Measurements from ENCODE around the gene CNR2.

DNA sequence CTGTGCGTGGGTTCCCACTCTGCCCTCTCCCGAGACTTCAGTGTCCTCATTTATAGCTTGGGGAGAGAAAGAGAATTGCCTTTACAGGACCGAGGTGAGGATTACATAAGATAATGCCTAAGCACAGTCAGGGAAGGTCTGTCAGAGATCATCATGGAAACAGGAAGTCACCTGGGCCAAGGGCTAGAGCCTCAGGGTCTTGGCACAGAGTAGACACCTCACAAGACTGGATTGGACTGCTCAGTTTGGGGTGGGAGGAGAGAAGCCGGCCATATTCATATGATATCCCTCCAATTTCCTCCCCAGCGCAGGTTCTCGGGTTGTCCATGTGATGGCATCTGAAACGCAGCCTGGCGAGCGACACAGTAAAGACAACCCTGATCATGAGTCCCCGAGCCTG is 3.8 kb downstream of the CNR2 start:
- TF ChIP-seq RFX5 (IDR thresholded peaks at IDR 0.05) (no peak), CTCF (IDR thresholded peaks at IDR 0.05) (no peak)

Data from A549 (cell line).